GM12878 (cell line): ENCODE results near the gene ANKRD40CL. TPM values are rescaled to one million over a fixed set of nuclear protein-coding genes. Genes with fewer than 3 reads are reported as not detected.

ENCODE experiments used
- ATAC-seq: fragments of 200-7000 bp; cut with Tn5 transposase; 3 replicates; pipeline ENCODE4 v1.9.1; 2020; ENCODE audit warnings: mild to moderate bottlenecking, moderate library complexity
- BruUV-seq: library from RNA; stranded (reverse); fragments of 400-500 nt; replicated peaks from 2 replicates; lab custom pipeline; 2021; lab: Mats Ljungman, UMichigan
- CTCF ChIA-PET: fragments of 300-600 bp; sonication (Branson Sonifier 250); formaldehyde crosslinking; extraction: SDS; loops from one replicate; lab custom pipeline; 2021; ENCODE audit warnings: inconsistent platforms; lab: Yijun Ruan, JAX
- POLR2A ChIA-PET: fragments of 350-600 bp; formaldehyde crosslinking; extraction: SDS; loops from one replicate; lab custom pipeline; 2021; ENCODE audit warnings: inconsistent platforms; lab: Charles Lee
- RAD21 ChIA-PET: fragments of 300-600 bp; sonication (Branson Sonifier 250); formaldehyde crosslinking; loops from one replicate; lab custom pipeline; 2023; ENCODE audit warnings: antibody characterized with exemption; ENCODE audit not compliant: unreplicated experiment; lab: Charles Lee
- SMC1A ChIA-PET: fragments of 300-600 bp; sonication (Branson Sonifier 250); formaldehyde crosslinking; loops from one replicate; lab custom pipeline; 2023; ENCODE audit not compliant: unreplicated experiment, uncharacterized antibody; lab: Charles Lee
- DNase-seq: peaks from one replicate; pipeline ENCODE4 v3.0.0-alpha.2; 2011; ENCODE audit warnings: low read depth, low spot score
- FAIRE-seq: peaks from 3 replicates; lab custom pipeline; 2011; peaks lifted over from hg19 to GRCh38; lab: Jason Lieb, UNC
- H2AFZ ChIP-seq: 2 replicates; pipeline ENCODE4 v1.6.0; 2011; ENCODE audit warnings: low read depth, low read length, control low read depth; ENCODE audit not compliant: control insufficient read depth
- H3K27ac ChIP-seq: 2 replicates; pipeline ENCODE4 v1.5.1; 2011; ENCODE audit warnings: control low read depth; ENCODE audit not compliant: control insufficient read depth, insufficient read depth
- H3K27me3 ChIP-seq, 2 experiments: replicated peaks in 1 of 2; 2 replicates each; pipeline versions ENCODE4 v1.6.0 to v1.6.1; 2011; ENCODE audit warnings: low read length in 1 of 2; ENCODE audit not compliant: control insufficient read depth in 2 of 2, insufficient read depth in 2 of 2
- H3K36me3 ChIP-seq, 2 experiments: 2 replicates each; pipeline ENCODE4 v1.5.1; 2011; ENCODE audit warnings: low read length in 1 of 2; ENCODE audit not compliant: control insufficient read depth in 2 of 2, insufficient read depth in 2 of 2
- H3K4me1 ChIP-seq: 2 replicates; pipeline ENCODE4 v1.6.1; 2011; ENCODE audit warnings: mild to moderate bottlenecking, low read length, moderate library complexity, mixed read lengths; ENCODE audit not compliant: control insufficient read depth, insufficient read depth
- H3K4me2 ChIP-seq: 2 replicates; pipeline ENCODE4 v1.6.0; 2011; ENCODE audit warnings: control low read depth; ENCODE audit not compliant: control insufficient read depth, insufficient read depth
- H3K4me3 ChIP-seq: fragments of 200-600 bp; sonication (generic); 2 replicates; pipeline ENCODE4 v1.5.1; 2016
- H3K79me2 ChIP-seq: 2 replicates; pipeline ENCODE4 v1.6.0; 2011; ENCODE audit warnings: low read length; ENCODE audit not compliant: control insufficient read depth, insufficient read depth
- H3K9ac ChIP-seq: 2 replicates; pipeline ENCODE4 v1.8.0; 2011; ENCODE audit warnings: low read length, control low read depth, mixed read lengths; ENCODE audit not compliant: control insufficient read depth, insufficient read depth
- H3K9me3 ChIP-seq: replicated peaks from 3 replicates; pipeline ENCODE4 v1.5.1; 2011; ENCODE audit warnings: mild to moderate bottlenecking, low read length; ENCODE audit not compliant: control insufficient read depth, insufficient read depth
- H4K20me1 ChIP-seq: 2 replicates; pipeline ENCODE4 v1.6.0; 2011; ENCODE audit not compliant: control insufficient read depth, insufficient read depth
- ATF7 ChIP-seq: fragments of 450-650 bp; IDR thresholded peaks from 2 replicates; pipeline ENCODE4 v1.6.1; 2016; ENCODE audit warnings: low read depth, mild to moderate bottlenecking
- BACH1 ChIP-seq: fragments of 450-650 bp; IDR thresholded peaks from 2 replicates; pipeline ENCODE4 v1.6.1; 2017; ENCODE audit warnings: mild to moderate bottlenecking, borderline replicate concordance
- CTCF ChIP-seq, 3 experiments: IDR thresholded peaks in 2 of 3; conservative IDR thresholded peaks in 1 of 3; 2 replicates each; pipeline ENCODE4 v1.5.1; 2011; ENCODE audit warnings: low read depth in 3 of 3, low read length in 3 of 3, mild to moderate bottlenecking in 3 of 3, control low read depth in 2 of 3, moderate library complexity in 2 of 3, inconsistent platforms in 1 of 3, mixed read lengths in 1 of 3; ENCODE audit not compliant: control insufficient read depth in 2 of 3, insufficient read depth in 1 of 3; ENCODE audit errors: extremely low read depth in 1 of 3
- E2F4 ChIP-seq: IDR thresholded peaks from 2 replicates; pipeline ENCODE4 v1.6.1; 2012; ENCODE audit warnings: low read depth, low read length, improper control_type of control experiment
- ESRRA ChIP-seq: IDR thresholded peaks from 2 replicates; pipeline ENCODE4 v1.6.1; 2012; ENCODE audit warnings: mild to moderate bottlenecking, low read length, improper control_type of control experiment
- FOS ChIP-seq: IDR thresholded peaks from 3 replicates; pipeline ENCODE4 v1.6.1; 2011; ENCODE audit warnings: borderline replicate concordance; ENCODE audit not compliant: insufficient read length; ENCODE audit errors: extremely low read depth
- HDAC6 ChIP-seq: fragments of 200-600 bp; sonication (generic); IDR thresholded peaks from one replicate; pipeline ENCODE4 v1.8.0; 2017; ENCODE audit warnings: antibody characterized with exemption; ENCODE audit not compliant: unreplicated experiment
- MEF2B ChIP-seq: fragments of 450-650 bp; IDR thresholded peaks from 2 replicates; pipeline ENCODE4 v1.6.1; 2018; ENCODE audit warnings: mild to moderate bottlenecking, moderate library complexity; ENCODE audit not compliant: partially characterized antibody, poor library complexity, severe bottlenecking
- MYC ChIP-seq: IDR thresholded peaks from 2 replicates; pipeline ENCODE4 v1.6.1; 2011; ENCODE audit warnings: mild to moderate bottlenecking, low read length, moderate library complexity, inconsistent platforms; ENCODE audit not compliant: insufficient read depth, insufficient replicate concordance, insufficient read length, severe bottlenecking
- NKRF ChIP-seq: fragments of 450-650 bp; conservative IDR thresholded peaks from 2 replicates; pipeline ENCODE4 v1.6.1; 2017; ENCODE audit warnings: mild to moderate bottlenecking, moderate library complexity
- NR2F1 ChIP-seq: fragments of 450-650 bp; conservative IDR thresholded peaks from 2 replicates; pipeline ENCODE4 v1.6.1; 2017; ENCODE audit warnings: mild to moderate bottlenecking
- RELA ChIP-seq: fragments of 450-650 bp; IDR thresholded peaks from 2 replicates; pipeline ENCODE4 v1.8.0; 2014; ENCODE audit warnings: borderline replicate concordance; ENCODE audit not compliant: partially characterized antibody
- ZNF592 ChIP-seq: fragments of 450-650 bp; IDR thresholded peaks from 2 replicates; pipeline ENCODE4 v1.6.1; 2017; ENCODE audit warnings: mild to moderate bottlenecking, moderate library complexity
- ZSCAN29 ChIP-seq: fragments of 450-650 bp; IDR thresholded peaks from 2 replicates; pipeline ENCODE4 v1.6.1; 2017; ENCODE audit warnings: mild to moderate bottlenecking, moderate library complexity
- WGBS: methylation state at CpG from one replicate; pipeline ENCODE4 v1.1.6; 2016; ENCODE audit warnings: low lambda C conversion rate; ENCODE audit not compliant: insufficient replicate concordance, insufficient coverage; ENCODE audit errors: missing lambda C conversion rate; 5-methylcytosine and 5-hydroxymethylcytosine counted together
- in situ Hi-C: fragments of 300-500 bp; cut with MboI; formaldehyde crosslinking; loops from 9 replicates; pipeline ENCODE4 v1.14.3; 2018; ENCODE audit warnings: mixed read lengths
- intact Hi-C: fragments of 100-400 bp; cut with micrococcal nuclease; formaldehyde crosslinking; loops from one replicate; pipeline ENCODE4 v1.14.2; 2022; ENCODE audit not compliant: unreplicated experiment
- polyA plus RNA-seq, 11 experiments: library from polyadenylated mRNA; depleted of rRNA in 4 of 11; unstranded in 6 of 11; stranded (reverse) in 5 of 11; fragments of >200 nt; fragmentation: Nextera tagmentation in 4 of 11; fragmentation: Illumina TruSeq in 1 of 11; extraction: Ambion mirVana in 4 of 11; extraction: Trizol in 1 of 11; gene quantifications; 1 replicate in 1 of 11; 2 replicates in 10 of 11; pipeline versions ENCODE4 v1.2.1 to v1.2.3, GENCODE V29; 2011 to 2016; ENCODE audit warnings: inconsistent platforms in 2 of 11, missing spikeins in 2 of 11, low read depth in 1 of 11
- total RNA-seq, 4 experiments: library from RNA; depleted of rRNA in 3 of 4; stranded (reverse); fragments of >200 nt in 3 of 4; fragmentation: Illumina TruSeq in 1 of 4; extraction: Trizol in 1 of 4; gene quantifications; 2 replicates each; pipeline versions ENCODE4 v1.2.1 to v1.2.3, GENCODE V29; 2013 to 2021

Gene ANKRD40CL
- total and polyA plus RNA-seq, 10 of the 15 experiments (the other 5 are each of a cell fraction or from before 2014, with no cell fraction given) = not detected

GRCh38 chr17:50785946-50786570 is 18.7 kb upstream of the ANKRD40CL start:
- Histone ChIP-seq H3K9me3 (no peaks in the 10 kb centered on the region), H4K20me1 (no peaks in the 10 kb centered on the region), H3K4me2 (no peak overlapping the region), H3K9ac (no peak overlapping the region), H3K4me1 (no peaks in the 10 kb centered on the region; the same call in 1 of the 2 replicates), H2AFZ (no peak overlapping the region), H3K4me3 (no peak overlapping the region), H3K27ac (no peak overlapping the region), H3K27me3 (no peaks in the 10 kb centered on the region), H3K36me3 (no peaks in the 10 kb centered on the region), H3K79me2 (no peaks in the 10 kb centered on the region)
- ChIA-PET POLR2A (no interaction called here), RAD21 (no interaction called here), CTCF (interaction anchor here (1.2 to 6.3 kb wide), 4 partner anchors 10 to 240 kb away, joined by 3 to 84 read pairs (median 3); no protein-coding TSS in a partner anchor), SMC1A (interaction anchor here (1.0 to 3.9 kb wide), 3 partner anchors 30 to 56 kb away, joined by 3 to 17 read pairs (median 8); no protein-coding TSS in a partner anchor)
- in situ Hi-C loops = loop anchor here (10.0 kb wide), 1 partner anchor 169 kb away; no protein-coding TSS in a partner anchor
- WGBS = 52% methylated on average over 9 of the region's 9 CpGs
- ATAC-seq (no peak), FAIRE-seq (no peak), DNase-seq (no peak)
- no TSS peak for BruUV-seq
- intact Hi-C loops = no loop called here
- TF ChIP-seq E2F4 = no peak
- no peak for TF ChIP-seq ZSCAN29
- no peak for TF ChIP-seq CTCF (IDR thresholded peaks at IDR 0.05 in 2 of 3, conservative IDR thresholded peaks at IDR 0.05 in 1 of 3; ENCODE audit: control insufficient read depth in 2 of 3, extremely low read depth in 1 of 3, insufficient read depth in 1 of 3, low read depth in 3 of 3, low read length in 3 of 3)
- no peak for TF ChIP-seq BACH1
- TF ChIP-seq FOS = no peak
- TF ChIP-seq ESRRA = no peak
- TF ChIP-seq NR2F1 = no peak
- TF ChIP-seq HDAC6 = no peak
- TF ChIP-seq ATF7 = no peak
- TF ChIP-seq MEF2B = no peak
- TF ChIP-seq ZNF592 = no peak
- no peak for TF ChIP-seq RELA
- TF ChIP-seq NKRF = no peak
- TF ChIP-seq MYC = no peak
